ENCODE measurements around the gene EFCAB8.

Gene EFCAB8

GRCh38 chr20:32819992-32820697, 38.6 kb upstream of the EFCAB8 start:
- Histone ChIP-seq H3K27ac (replicated peaks; ENCODE audit: low read length) (peak overlapping the region; percentile 82), H2AK5ac (ENCODE audit: low read depth, low read length) (peak overlapping the region; percentile 79), H3K4me3 (ENCODE audit: low read length in 2 of 2) (peak overlapping the region; percentile 89 to 97), H2BK5ac (ENCODE audit: low read length) (peak overlapping the region; percentile 98), H3K4me2 (ENCODE audit: insufficient read depth, low read length, poor library complexity, severe bottlenecking) (peak overlapping the region; percentile 72), H3K27me3 (ENCODE audit: control insufficient read depth in 3 of 3, insufficient read depth in 3 of 3, low read depth in 1 of 3, low read length in 3 of 3) (no peaks in the 10 kb centered on the region), H3K9me3 (replicated peaks in 1 of 2; ENCODE audit: control insufficient read depth in 2 of 2, insufficient read depth in 1 of 2, low read depth in 1 of 2, low read length in 2 of 2) (peaks cover 0 to 2% of the 10 kb centered on the region in 2 donors), H2BK120ac (ENCODE audit: low read depth, low read length) (no peak overlapping the region), H2AFZ (ENCODE audit: low read length) (peak overlapping the region; percentile 90), H4K91ac (ENCODE audit: low read depth, low read length, poor library complexity) (no peak overlapping the region), H3K4me1 (ENCODE audit: control insufficient read depth in 2 of 2, insufficient read depth in 1 of 2, low read depth in 1 of 2, low read length in 2 of 2) (peaks cover 4 to 11% of the 10 kb centered on the region in 2 donors), H2BK15ac (ENCODE audit: low read length) (no peak overlapping the region), H3K14ac (ENCODE audit: low read length) (peak overlapping the region; percentile 26), H3K79me1 (ENCODE audit: low read depth, low read length) (peaks cover 3% of the 10 kb centered on the region), H3K9ac (ENCODE audit: low read depth, low read length, poor library complexity) (peak overlapping the region; percentile 98), H3K36me3 (replicated peaks in 1 of 2; ENCODE audit: control insufficient read depth in 2 of 2, insufficient read depth in 2 of 2, low read length in 2 of 2) (peaks cover 0 to 25% of the 10 kb centered on the region in 2 donors), H4K8ac (ENCODE audit: low read depth, low read length) (no peak overlapping the region), H3K18ac (ENCODE audit: low read length) (peak overlapping the region; percentile 100), H3K23ac (ENCODE audit: low read depth, low read length, poor library complexity) (peak overlapping the region; percentile 63), H2BK12ac (ENCODE audit: low read length) (no peak overlapping the region), H3K4ac (ENCODE audit: low read length) (no peak overlapping the region)
- no CpG with 5 or more reads among the region's 58 CpGs for WGBS, 2 donors (ENCODE audit: extremely low coverage in 2 of 2, insufficient read length in 2 of 2, insufficient replicate concordance in 1 of 2)
- DNase-seq (ENCODE audit: low spot score): peak; percentile 76

GRCh38 chr20:32820698-32821377, 37.9 kb upstream of the EFCAB8 start:
- Histone ChIP-seq H3K27ac (replicated peaks; ENCODE audit: low read length) (no peak overlapping the region), H3K4ac (ENCODE audit: low read length) (no peak overlapping the region), H3K4me1 (ENCODE audit: control insufficient read depth in 2 of 2, insufficient read depth in 1 of 2, low read depth in 1 of 2, low read length in 2 of 2) (peaks cover 4 to 11% of the 10 kb centered on the region in 2 donors), H3K18ac (ENCODE audit: low read length) (peak overlapping the region; percentile 2), H3K4me2 (ENCODE audit: insufficient read depth, low read length, poor library complexity, severe bottlenecking) (peak overlapping the region; percentile 72), H2BK12ac (ENCODE audit: low read length) (no peak overlapping the region), H4K91ac (ENCODE audit: low read depth, low read length, poor library complexity) (no peak overlapping the region), H3K9me3 (replicated peaks in 1 of 2; ENCODE audit: control insufficient read depth in 2 of 2, insufficient read depth in 1 of 2, low read depth in 1 of 2, low read length in 2 of 2) (peaks cover 0 to 2% of the 10 kb centered on the region in 2 donors), H2AK5ac (ENCODE audit: low read depth, low read length) (no peak overlapping the region), H3K14ac (ENCODE audit: low read length) (no peak overlapping the region), H3K9ac (ENCODE audit: low read depth, low read length, poor library complexity) (peak overlapping the region; percentile 98), H2BK15ac (ENCODE audit: low read length) (no peak overlapping the region), H3K27me3 (ENCODE audit: control insufficient read depth in 3 of 3, insufficient read depth in 3 of 3, low read depth in 1 of 3, low read length in 3 of 3) (no peaks in the 10 kb centered on the region), H2BK120ac (ENCODE audit: low read depth, low read length) (no peak overlapping the region), H2AFZ (ENCODE audit: low read length) (no peak overlapping the region), H4K8ac (ENCODE audit: low read depth, low read length) (no peak overlapping the region), H3K4me3 (ENCODE audit: low read length in 2 of 2) (peak overlapping the region; percentile 89 to 97), H3K23ac (ENCODE audit: low read depth, low read length, poor library complexity) (no peak overlapping the region), H3K79me1 (ENCODE audit: low read depth, low read length) (peaks cover 3% of the 10 kb centered on the region), H3K36me3 (replicated peaks in 1 of 2; ENCODE audit: control insufficient read depth in 2 of 2, insufficient read depth in 2 of 2, low read length in 2 of 2) (peaks cover 0 to 32% of the 10 kb centered on the region in 2 donors), H2BK5ac (ENCODE audit: low read length) (no peak overlapping the region)
- DNase-seq (ENCODE audit: low spot score): no peak
- WGBS, 2 donors (ENCODE audit: extremely low coverage in 2 of 2, insufficient read length in 2 of 2, insufficient replicate concordance in 1 of 2): no CpG with 5 or more reads among the region's 25 CpGs

- H2BK12ac ChIP-seq (ENCODE audit: low read length): no peak overlapping the region
- no peak overlapping the region for H4K91ac ChIP-seq (ENCODE audit: low read depth, low read length, poor library complexity)
- no peak overlapping the region for H3K23ac ChIP-seq (ENCODE audit: low read depth, low read length, poor library complexity)
- no peak overlapping the region for H2BK120ac ChIP-seq (ENCODE audit: low read depth, low read length)
- H2AK5ac ChIP-seq (ENCODE audit: low read depth, low read length): no peak overlapping the region
- peaks cover 4 to 11% of the 10 kb centered on the region in 2 donors for H3K4me1 ChIP-seq (ENCODE audit: control insufficient read depth in 2 of 2, insufficient read depth in 1 of 2, low read depth in 1 of 2, low read length in 2 of 2)
- no CpG with 5 or more reads among the region's 5 CpGs for WGBS, 2 donors (ENCODE audit: extremely low coverage in 2 of 2, insufficient read length in 2 of 2, insufficient replicate concordance in 1 of 2)
- no peak overlapping the region for H3K4me3 ChIP-seq (ENCODE audit: low read length in 2 of 2)
- no peak overlapping the region for H3K18ac ChIP-seq (ENCODE audit: low read length)
- H3K4ac ChIP-seq (ENCODE audit: low read length): no peak overlapping the region
- no peak overlapping the region for H2AFZ ChIP-seq (ENCODE audit: low read length)
- no peak overlapping the region for H2BK15ac ChIP-seq (ENCODE audit: low read length)
- H3K9ac ChIP-seq (ENCODE audit: low read depth, low read length, poor library complexity): no peak overlapping the region
- no peaks in the 10 kb centered on the region for H3K27me3 ChIP-seq (ENCODE audit: control insufficient read depth in 3 of 3, insufficient read depth in 3 of 3, low read depth in 1 of 3, low read length in 3 of 3)
- H2BK5ac ChIP-seq (ENCODE audit: low read length): no peak overlapping the region
- H3K36me3 ChIP-seq (replicated peaks in 1 of 2; ENCODE audit: control insufficient read depth in 2 of 2, insufficient read depth in 2 of 2, low read length in 2 of 2): peaks cover 3 to 43% of the 10 kb centered on the region in 2 donors
- no peak overlapping the region for H3K27ac ChIP-seq (replicated peaks; ENCODE audit: low read length)
- no peak overlapping the region for H3K4me2 ChIP-seq (ENCODE audit: insufficient read depth, low read length, poor library complexity, severe bottlenecking)
- no peak for DNase-seq (ENCODE audit: low spot score)
- H3K14ac ChIP-seq (ENCODE audit: low read length): no peak overlapping the region
- no peak overlapping the region for H4K8ac ChIP-seq (ENCODE audit: low read depth, low read length)
- peaks cover 0 to 2% of the 10 kb centered on the region in 2 donors for H3K9me3 ChIP-seq (replicated peaks in 1 of 2; ENCODE audit: control insufficient read depth in 2 of 2, insufficient read depth in 1 of 2, low read depth in 1 of 2, low read length in 2 of 2)
- H3K79me1 ChIP-seq (ENCODE audit: low read depth, low read length): peaks cover 3% of the 10 kb centered on the region
Measured at GRCh38 chr20:32822225-32822624, 36.5 kb upstream of the EFCAB8 start.

GRCh38 chr20:32823078-32823477, 35.6 kb upstream of the EFCAB8 start:
- H3K4me3 ChIP-seq (ENCODE audit: low read length in 2 of 2): no peak overlapping the region
- H3K4ac ChIP-seq (ENCODE audit: low read length): no peak overlapping the region
- H3K14ac ChIP-seq (ENCODE audit: low read length): no peak overlapping the region
- H3K36me3 ChIP-seq (replicated peaks in 1 of 2; ENCODE audit: control insufficient read depth in 2 of 2, insufficient read depth in 2 of 2, low read length in 2 of 2): peaks cover 6 to 50% of the 10 kb centered on the region in 2 donors
- H3K4me1 ChIP-seq (ENCODE audit: control insufficient read depth in 2 of 2, insufficient read depth in 1 of 2, low read depth in 1 of 2, low read length in 2 of 2): peaks cover 4 to 11% of the 10 kb centered on the region in 2 donors
- no peak overlapping the region for H2BK15ac ChIP-seq (ENCODE audit: low read length)
- H2BK12ac ChIP-seq (ENCODE audit: low read length): no peak overlapping the region
- no peak overlapping the region for H2BK120ac ChIP-seq (ENCODE audit: low read depth, low read length)
- DNase-seq (ENCODE audit: low spot score): no peak
- no peak overlapping the region for H2AFZ ChIP-seq (ENCODE audit: low read length)
- no peak overlapping the region for H3K18ac ChIP-seq (ENCODE audit: low read length)
- peaks cover 0 to 2% of the 10 kb centered on the region in 2 donors for H3K9me3 ChIP-seq (replicated peaks in 1 of 2; ENCODE audit: control insufficient read depth in 2 of 2, insufficient read depth in 1 of 2, low read depth in 1 of 2, low read length in 2 of 2)
- no peak overlapping the region for H4K8ac ChIP-seq (ENCODE audit: low read depth, low read length)
- H3K23ac ChIP-seq (ENCODE audit: low read depth, low read length, poor library complexity): no peak overlapping the region
- no peak overlapping the region for H2BK5ac ChIP-seq (ENCODE audit: low read length)
- H3K79me1 ChIP-seq (ENCODE audit: low read depth, low read length): peaks cover 3% of the 10 kb centered on the region
- no peak overlapping the region for H3K27ac ChIP-seq (replicated peaks; ENCODE audit: low read length)
- no peak overlapping the region for H3K4me2 ChIP-seq (ENCODE audit: insufficient read depth, low read length, poor library complexity, severe bottlenecking)
- no peak overlapping the region for H2AK5ac ChIP-seq (ENCODE audit: low read depth, low read length)
- no CpG with 5 or more reads among the region's 3 CpGs for whole genome bisulfite sequencing, 2 donors (ENCODE audit: extremely low coverage in 2 of 2, insufficient read length in 2 of 2, insufficient replicate concordance in 1 of 2)
- H3K27me3 ChIP-seq (ENCODE audit: control insufficient read depth in 3 of 3, insufficient read depth in 3 of 3, low read depth in 1 of 3, low read length in 3 of 3): no peaks in the 10 kb centered on the region
- no peak overlapping the region for H3K9ac ChIP-seq (ENCODE audit: low read depth, low read length, poor library complexity)
- H4K91ac ChIP-seq (ENCODE audit: low read depth, low read length, poor library complexity): no peak overlapping the region

Data from neuronal stem cell (in vitro differentiated cells).